A673 (cell line): Measurements from ENCODE around the gene MYO7B.

Experiments used
- CTCF ChIP-seq: fragments of 300-800, 200-600 bp; sonication (generic); conservative IDR thresholded peaks from 2 replicates; pipeline ENCODE4 v1.5.1; 2017; ENCODE audit warnings: low read depth, mild to moderate bottlenecking, antibody characterized with exemption, low read length, moderate library complexity, mixed read lengths
- EZH2 ChIP-seq: fragments of 200-600 bp; sonication (generic); IDR thresholded peaks from 2 replicates; pipeline ENCODE4 v1.6.1; 2017; ENCODE audit warnings: borderline replicate concordance, low read depth, mild to moderate bottlenecking, mixed read lengths, antibody characterized with exemption, low read length; ENCODE audit not compliant: poor library complexity, severe bottlenecking

GRCh38 chr2:127486247-127487058 lies 49.0 kb upstream of the MYO7B start:
- TF ChIP-seq EZH2 (no peak), CTCF (no peak)
